GM06990 (cell line): ENCODE results near the gene NLRP12.

Source experiments
- DNase-seq: peaks from one replicate; pipeline ENCODE4 v3.0.0-alpha.2; 2011; ENCODE audit not compliant: insufficient read length; ENCODE audit errors: extremely low read depth
- H3K27me3 ChIP-seq: replicated peaks from 2 replicates; pipeline ENCODE4 v1.6.0; 2011; ENCODE audit warnings: low read length; ENCODE audit not compliant: control insufficient read depth, insufficient read depth
- H3K36me3 ChIP-seq: 2 replicates; pipeline ENCODE4 v1.5.1; 2011; ENCODE audit warnings: low read length; ENCODE audit not compliant: control insufficient read depth, insufficient read depth
- H3K4me3 ChIP-seq: replicated peaks from 2 replicates; pipeline ENCODE4 v1.5.1; 2011; ENCODE audit warnings: low read depth, mild to moderate bottlenecking, control low read depth, low read length
- TF ChIP-seq, protein P1 (sequence below): IDR thresholded peaks from 2 replicates; pipeline ENCODE4 v1.5.1; 2011; ENCODE audit warnings: low read length, control low read depth, mild to moderate bottlenecking, inconsistent platforms; ENCODE audit not compliant: insufficient read depth, poor library complexity, severe bottlenecking

NLRP12 gene

DNA sequence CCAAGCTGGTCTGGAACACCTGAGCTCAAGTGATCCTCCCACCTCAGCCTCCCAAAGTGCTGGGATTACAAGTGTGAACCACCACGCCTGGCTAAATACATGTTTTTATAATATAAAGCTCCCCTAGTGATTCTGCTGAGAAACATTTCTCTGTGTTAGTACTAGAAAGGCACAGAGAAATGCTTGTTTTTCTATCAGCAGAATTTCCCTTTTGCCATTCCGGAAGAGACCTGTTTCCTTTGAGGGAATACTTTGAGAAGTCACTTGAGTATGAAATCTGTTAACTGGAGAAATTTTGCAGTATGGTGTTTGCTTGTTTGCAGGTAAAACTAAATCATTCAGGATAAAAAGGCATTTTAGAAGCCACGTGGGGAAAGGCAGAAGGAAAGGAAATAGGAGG lies 4.4 kb upstream of the NLRP12 start:
- Histone ChIP-seq H3K36me3 (no peaks in the 10 kb centered on the region), H3K4me3 (no peak overlapping the region), H3K27me3 (no peaks in the 10 kb centered on the region)
- no peak for DNase-seq
- TF ChIP-seq, protein P1, sequence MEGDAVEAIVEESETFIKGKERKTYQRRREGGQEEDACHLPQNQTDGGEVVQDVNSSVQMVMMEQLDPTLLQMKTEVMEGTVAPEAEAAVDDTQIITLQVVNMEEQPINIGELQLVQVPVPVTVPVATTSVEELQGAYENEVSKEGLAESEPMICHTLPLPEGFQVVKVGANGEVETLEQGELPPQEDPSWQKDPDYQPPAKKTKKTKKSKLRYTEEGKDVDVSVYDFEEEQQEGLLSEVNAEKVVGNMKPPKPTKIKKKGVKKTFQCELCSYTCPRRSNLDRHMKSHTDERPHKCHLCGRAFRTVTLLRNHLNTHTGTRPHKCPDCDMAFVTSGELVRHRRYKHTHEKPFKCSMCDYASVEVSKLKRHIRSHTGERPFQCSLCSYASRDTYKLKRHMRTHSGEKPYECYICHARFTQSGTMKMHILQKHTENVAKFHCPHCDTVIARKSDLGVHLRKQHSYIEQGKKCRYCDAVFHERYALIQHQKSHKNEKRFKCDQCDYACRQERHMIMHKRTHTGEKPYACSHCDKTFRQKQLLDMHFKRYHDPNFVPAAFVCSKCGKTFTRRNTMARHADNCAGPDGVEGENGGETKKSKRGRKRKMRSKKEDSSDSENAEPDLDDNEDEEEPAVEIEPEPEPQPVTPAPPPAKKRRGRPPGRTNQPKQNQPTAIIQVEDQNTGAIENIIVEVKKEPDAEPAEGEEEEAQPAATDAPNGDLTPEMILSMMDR = no peak

DNA sequence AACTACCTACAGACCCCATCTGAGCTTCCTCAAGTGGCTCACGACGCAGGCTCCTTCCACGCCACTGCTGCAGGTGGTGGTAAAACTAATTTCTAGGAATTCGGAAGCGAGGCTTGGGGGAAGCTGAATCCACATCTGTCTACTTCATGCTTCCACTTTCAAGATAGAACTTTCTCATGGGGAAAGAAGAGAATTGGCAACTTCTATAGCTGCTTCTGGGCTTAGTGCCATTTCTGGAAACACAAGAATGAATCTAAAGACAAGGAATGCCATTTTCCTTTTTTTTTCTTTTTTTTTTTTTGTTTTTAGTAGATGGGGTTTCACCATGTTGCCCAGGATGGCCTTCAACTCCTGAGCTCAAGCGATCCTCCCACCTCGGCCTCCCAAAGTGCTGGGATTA lies 2.8 kb upstream of the NLRP12 start:
- H3K27me3 ChIP-seq = no peaks in the 10 kb centered on the region
- H3K36me3 ChIP-seq = no peaks in the 10 kb centered on the region
- no peak overlapping the region for H3K4me3 ChIP-seq
- DNase-seq = no peak
- TF ChIP-seq, protein P1 = no peak

DNA sequence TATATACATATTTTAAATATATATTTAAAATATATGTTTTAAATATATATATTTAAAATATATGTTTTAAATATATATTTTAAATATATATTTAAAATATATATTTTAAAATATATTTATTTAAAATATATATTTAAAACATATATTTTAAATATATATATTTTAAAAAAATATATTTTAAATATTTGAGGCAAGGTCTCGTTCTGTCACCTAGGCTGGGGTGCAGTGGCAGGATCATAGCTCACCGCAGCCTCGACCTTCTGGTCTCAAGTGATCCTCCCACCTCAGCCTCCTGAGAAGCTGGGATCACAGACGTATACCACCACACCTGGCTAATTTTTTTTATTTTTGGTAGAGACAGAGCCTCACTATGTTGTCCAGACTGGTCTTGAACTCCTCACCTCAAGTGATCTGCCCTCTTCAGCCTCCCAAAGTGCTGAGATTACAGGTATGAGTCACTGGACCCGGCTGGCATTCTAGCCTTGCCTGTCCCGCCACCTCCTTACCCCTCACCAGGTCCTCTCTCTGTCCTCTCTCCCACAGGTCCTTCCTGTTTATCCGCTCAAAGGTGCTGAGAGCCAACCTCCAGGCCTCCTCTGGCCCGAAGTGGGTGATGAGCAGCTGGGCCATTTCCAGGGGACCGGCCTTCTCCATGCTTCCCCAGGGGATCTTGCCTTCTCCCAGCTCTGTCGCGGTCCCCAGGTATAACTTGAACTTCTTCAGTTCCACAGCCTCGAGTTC lies 564 bp downstream of the NLRP12 start:
- TF ChIP-seq, protein P1 = no peak
- Histone ChIP-seq H3K4me3 (no peak overlapping the region), H3K27me3 (no peaks in the 10 kb centered on the region), H3K36me3 (no peaks in the 10 kb centered on the region)
- DNase-seq = no peak

DNA sequence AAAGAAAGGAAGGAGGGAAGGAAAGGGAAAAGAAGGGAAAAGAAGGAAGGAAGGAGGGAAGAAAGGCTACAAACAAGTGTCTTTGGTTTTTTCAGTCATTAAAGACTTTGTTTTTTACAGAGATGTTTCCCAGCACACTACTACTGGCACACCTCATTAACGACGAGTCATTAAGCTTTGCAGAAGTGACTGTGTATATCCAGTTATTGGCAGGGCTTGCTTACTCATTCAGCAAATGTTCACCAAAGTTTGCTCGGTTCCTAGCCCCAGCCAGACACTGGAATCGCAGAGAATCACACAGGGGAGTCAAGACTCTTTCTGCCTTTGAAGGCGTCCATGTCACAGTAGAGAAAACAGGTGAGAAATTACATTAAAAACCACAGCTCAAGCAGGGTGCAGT lies 4.3 kb downstream of the NLRP12 start:
- Histone ChIP-seq H3K36me3 (no peaks in the 10 kb centered on the region), H3K4me3 (no peak overlapping the region), H3K27me3 (no peaks in the 10 kb centered on the region)
- TF ChIP-seq, protein P1 = no peak
- no peak for DNase-seq

DNA sequence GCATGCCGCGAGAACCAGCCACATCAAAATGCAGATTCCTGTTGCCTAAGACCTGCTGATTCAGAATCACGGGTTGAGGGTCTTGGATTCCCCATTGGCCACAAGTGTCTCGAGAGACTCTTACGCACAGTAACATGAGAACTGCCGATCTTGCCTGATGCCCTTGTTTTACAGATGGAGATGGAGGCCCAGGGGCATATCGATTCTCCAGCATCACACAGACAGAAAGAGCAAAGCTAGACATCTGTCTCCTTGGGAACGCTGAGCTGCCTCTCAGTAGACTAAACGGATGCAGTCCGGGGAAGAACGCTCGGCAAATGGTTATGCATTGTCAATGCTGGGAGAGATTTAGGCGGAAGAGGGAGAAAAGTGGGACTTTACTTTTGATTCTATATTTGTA lies 5.4 kb downstream of the NLRP12 start:
- DNase-seq = no peak
- H3K4me3 ChIP-seq = no peak overlapping the region
- no peaks in the 10 kb centered on the region for H3K36me3 ChIP-seq
- no peaks in the 10 kb centered on the region for H3K27me3 ChIP-seq
- TF ChIP-seq, protein P1 = no peak

DNA sequence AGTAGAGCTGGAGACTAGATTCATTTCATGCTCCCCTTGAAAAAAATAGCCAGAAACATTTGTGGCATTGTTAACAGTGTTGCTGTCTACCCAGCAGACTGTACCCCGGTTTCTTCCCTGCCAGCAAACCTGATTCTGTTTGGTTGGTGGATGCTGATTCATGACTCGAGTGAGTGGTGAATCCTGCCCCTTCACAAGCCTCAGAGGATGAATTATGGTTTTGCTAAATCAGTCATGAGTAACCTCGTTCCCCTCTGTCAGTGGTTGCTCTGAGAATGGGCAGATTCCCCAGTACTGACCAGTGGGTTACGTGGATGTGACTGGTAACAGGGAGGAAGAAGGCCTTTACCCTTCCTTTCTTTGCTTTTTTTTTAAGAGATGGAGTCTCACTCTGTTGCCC lies 10.1 kb downstream of the NLRP12 start:
- Histone ChIP-seq H3K4me3 (no peak overlapping the region), H3K36me3 (no peaks in the 10 kb centered on the region), H3K27me3 (no peaks in the 10 kb centered on the region)
- DNase-seq = no peak
- TF ChIP-seq, protein P1 = no peak
